ENCODE measurements around the gene PANK3. TPM values are rescaled to one million over a fixed set of nuclear protein-coding genes. Genes with fewer than 3 reads are reported as not detected.

PANK3 gene
- total and polyA plus RNA-seq, 3 donors from 2014 or later = 25.2 to 50.0 (median 44.9) TPM

- Histone ChIP-seq H3K4me1 (peaks cover 3% of the 10 kb centered on the region), H3K27me3 (no peaks in the 10 kb centered on the region), H3K4me3 (no peak overlapping the region), H3K9me3 (no peaks in the 10 kb centered on the region), H3K27ac (no peak overlapping the region), H3K36me3 (ENCODE audit: low read depth, missing control alignments) (no peaks in the 10 kb centered on the region)
- WGBS, 2 donors = 61 to 68% methylated on average over 4 of the region's 4 CpGs
- TF ChIP-seq CTCF (IDR thresholded peaks at IDR 0.05) (no peak), POLR2A (IDR thresholded peaks at IDR 0.05) (no peak)
- intact Hi-C loops (cut with DNase I; ENCODE audit: low total_unique reads) = no loop called here
- no peak for DNase-seq
Measured at GRCh38 chr5:168527756-168528295, 51.3 kb downstream of the PANK3 start.

GRCh38 chr5:168525856-168526255 is 53.3 kb downstream of the PANK3 start:
- Histone ChIP-seq H3K27ac (no peak overlapping the region), H3K4me3 (no peak overlapping the region), H3K9me3 (no peaks in the 10 kb centered on the region), H3K4me1 (peaks cover 3% of the 10 kb centered on the region), H3K36me3 (ENCODE audit: low read depth, missing control alignments) (no peaks in the 10 kb centered on the region), H3K27me3 (no peaks in the 10 kb centered on the region)
- TF ChIP-seq CTCF (IDR thresholded peaks at IDR 0.05) (no peak), POLR2A (IDR thresholded peaks at IDR 0.05) (no peak)
- 62 to 77% methylated on average over 2 of the region's 2 CpGs for WGBS, 2 donors
- intact Hi-C loops (cut with DNase I; ENCODE audit: low total_unique reads) = no loop called here
- DNase-seq = no peak

GRCh38 chr5:168513861-168514428 is 65.2 kb downstream of the PANK3 start:
- intact Hi-C loops (cut with DNase I; ENCODE audit: low total_unique reads) = no loop called here
- no peak for TF ChIP-seq CTCF (IDR thresholded peaks at IDR 0.05)
- no peak for TF ChIP-seq POLR2A (IDR thresholded peaks at IDR 0.05)

GRCh38 chr5:168502563-168503237 is 76.5 kb downstream of the PANK3 start:
- H3K9me3 ChIP-seq = no peaks in the 10 kb centered on the region
- no peak for TF ChIP-seq CTCF (IDR thresholded peaks at IDR 0.05)
- H3K27me3 ChIP-seq = no peaks in the 10 kb centered on the region
- DNase-seq = no peak
- H3K4me1 ChIP-seq = no peaks in the 10 kb centered on the region
- 85 to 91% methylated on average over 7 of the region's 7 CpGs for WGBS, 2 donors
- intact Hi-C loops (cut with DNase I; ENCODE audit: low total_unique reads) = no loop called here
- H3K4me3 ChIP-seq = no peak overlapping the region
- no peak overlapping the region for H3K27ac ChIP-seq
- no peaks in the 10 kb centered on the region for H3K36me3 ChIP-seq (ENCODE audit: low read depth, missing control alignments)

More at GRCh38 chr5:168513861-168514428, 65.2 kb downstream of the PANK3 start:
- no peaks in the 10 kb centered on the region for H3K4me1 ChIP-seq
- no peak overlapping the region for H3K27ac ChIP-seq
- no peak overlapping the region for H3K4me3 ChIP-seq
- H3K9me3 ChIP-seq = no peaks in the 10 kb centered on the region
- 83 to 93% methylated on average over 2 of the region's 2 CpGs for WGBS, 2 donors
- no peaks in the 10 kb centered on the region for H3K36me3 ChIP-seq (ENCODE audit: low read depth, missing control alignments)
- no peak for DNase-seq
- H3K27me3 ChIP-seq = no peaks in the 10 kb centered on the region

Small RNA genes lying within 50 kb of the gene (microRNA-seq; reads per million reads assigned to microRNA genes)
- gene MIR103A1 (ENCODE audit: borderline number of aligned reads in 2 of 2, borderline replicate concordance in 1 of 2) (0 reads per million in 2 donors), gene MIR103B1 (ENCODE audit: borderline number of aligned reads in 2 of 2, borderline replicate concordance in 1 of 2) (0 reads per million in 2 donors)

Small RNA genes lying within 50 kb of the gene (small RNA-seq; reads per million reads assigned to genes)
- 0.09 to 0.27 reads per million in 2 donors for gene MIR103A1

Other genes starting within 250 kb of the PANK3 start
- gene RARS1, start 92.9 kb downstream of the PANK3 start, total RNA-seq = 10 to 100 TPM; 73.3 to 83.4 TPM
- gene RARS1, start 92.9 kb downstream of the PANK3 start, polyA plus RNA-seq (ENCODE audit: insufficient read depth, low read depth, low replicate concordance) = 36.1 TPM
- 10 to 100 TPM in 1 of 2 donors, 1 to 10 TPM in 1; 6.4 to 11.5 TPM for gene FBLL1, start 50.1 kb downstream of the PANK3 start, total RNA-seq
- gene FBLL1, start 50.1 kb downstream of the PANK3 start, polyA plus RNA-seq (ENCODE audit: insufficient read depth, low read depth, low replicate concordance) = 12.4 TPM

All from testis (tissue), 3 donors.